HG02943 (cell line): ENCODE results near the gene ALPK3.

Experiments
- ATAC-seq: cut with Tn5 transposase; IDR thresholded peaks from one replicate; pipeline ENCODE4 v1.9.1; 2021; ENCODE audit warnings: mild to moderate bottlenecking, low read depth, moderate library complexity; ENCODE audit not compliant: unreplicated experiment

The ALPK3 gene

GRCh38 chr15:84798436-84798946 is 18.7 kb upstream of the ALPK3 start:
- ATAC-seq: no peak

DNA sequence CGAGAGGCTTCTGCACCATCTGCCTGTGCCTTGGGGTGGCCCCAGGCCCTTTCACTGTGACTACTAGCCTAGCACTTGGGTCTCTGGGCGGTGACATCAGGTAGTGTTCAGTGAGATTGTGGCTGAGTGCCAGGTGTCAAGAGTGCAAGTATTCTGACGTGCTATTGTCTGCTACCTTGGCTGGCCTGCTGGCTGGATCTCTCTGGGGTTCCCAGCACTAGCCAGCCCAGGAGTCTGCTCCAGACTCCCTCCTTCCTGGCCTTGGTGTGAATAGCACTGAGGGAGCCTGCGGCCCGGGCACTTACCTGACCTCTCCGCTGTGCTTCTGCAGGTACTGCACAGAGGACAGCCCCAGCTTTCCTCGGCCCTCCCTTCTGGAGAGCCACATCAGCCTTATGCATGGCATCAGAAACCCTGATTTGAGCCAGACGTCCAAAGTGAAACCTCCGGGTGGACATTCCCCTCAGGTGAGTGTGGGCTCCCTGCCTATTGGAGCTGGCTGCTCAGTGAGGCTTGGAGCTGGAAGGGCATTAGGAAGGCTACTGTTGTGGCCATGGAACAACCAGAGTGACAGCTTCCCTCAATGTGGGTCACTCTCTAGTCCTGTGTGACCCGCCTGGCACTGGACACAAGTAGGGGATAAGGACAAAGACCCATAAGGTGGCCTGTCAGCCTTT is 17.5 kb upstream of the ALPK3 start:
- no peak for ATAC-seq

- ATAC-seq: no peak
Observed at GRCh38 chr15:84800365-84800806, 16.8 kb upstream of the ALPK3 start.

GRCh38 chr15:84804005-84804900 is 12.9 kb upstream of the ALPK3 start:
- ATAC-seq: no peak

DNA sequence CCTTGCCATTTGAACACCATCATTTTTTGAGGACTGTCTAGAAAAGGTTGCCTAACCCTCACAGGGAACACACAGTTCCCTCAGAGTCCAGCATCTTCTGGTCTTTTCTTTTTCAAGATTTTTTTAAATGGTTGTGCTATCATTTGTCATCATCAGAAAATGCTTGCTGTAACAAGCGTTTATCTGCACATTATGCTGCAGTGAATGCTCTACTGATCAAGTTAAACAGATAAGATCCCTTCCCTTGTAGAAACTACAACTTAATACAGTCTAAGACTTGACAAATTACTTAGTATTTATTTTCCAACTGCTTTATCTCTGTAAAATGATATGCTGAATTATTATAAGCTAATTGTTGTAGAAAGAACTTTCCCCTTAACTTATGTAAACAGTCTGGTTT is 11.9 kb upstream of the ALPK3 start:
- ATAC-seq: no peak

DNA sequence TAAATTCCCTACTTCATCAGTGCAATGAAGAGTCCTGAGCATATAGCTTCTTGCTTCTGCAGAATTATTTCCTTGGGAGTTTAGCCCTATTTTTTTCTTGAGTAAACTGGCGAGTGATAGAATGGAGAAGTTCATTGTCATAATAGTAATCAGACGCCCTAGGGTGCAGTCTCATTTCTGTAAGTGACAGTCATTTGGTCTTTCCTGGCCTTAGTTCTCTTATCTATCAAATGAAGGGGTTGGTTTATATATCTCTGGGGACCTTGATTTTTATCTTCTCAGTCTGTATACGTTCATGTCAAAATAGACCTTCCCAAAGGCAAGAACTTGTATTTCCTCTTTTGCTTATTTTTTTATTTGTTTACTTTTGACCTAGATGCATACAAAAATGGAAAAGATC is 9.9 kb upstream of the ALPK3 start:
- no peak for ATAC-seq

GRCh38 chr15:84810073-84810840 is 6.9 kb upstream of the ALPK3 start:
- ATAC-seq: no peak

GRCh38 chr15:84811151-84811550 is 6.0 kb upstream of the ALPK3 start:
- no peak for ATAC-seq

DNA sequence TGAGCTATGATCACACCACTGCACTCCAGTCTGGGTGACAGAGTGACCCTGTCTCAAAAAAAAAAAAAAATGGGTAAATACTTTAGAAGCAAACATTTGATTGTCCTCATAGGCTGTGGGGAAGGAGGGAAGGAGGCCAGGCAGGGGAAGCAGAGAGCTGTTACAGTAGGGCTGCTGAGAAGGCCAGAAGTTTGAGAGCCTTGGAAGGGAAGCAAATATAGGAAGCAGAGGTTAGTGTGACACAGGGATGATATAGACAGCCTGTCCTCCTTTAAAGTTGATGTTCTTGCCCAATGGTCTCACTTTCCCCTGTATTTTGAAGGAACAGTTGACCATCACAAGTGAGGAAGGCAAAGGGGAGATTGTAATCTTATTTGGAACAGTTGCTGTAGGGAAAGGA is 5.3 kb upstream of the ALPK3 start:
- no peak for ATAC-seq

- no peak for ATAC-seq
Observed at GRCh38 chr15:84812842-84813241, 4.3 kb upstream of the ALPK3 start.

GRCh38 chr15:84813435-84813834 is 3.7 kb upstream of the ALPK3 start:
- ATAC-seq: no peak

DNA sequence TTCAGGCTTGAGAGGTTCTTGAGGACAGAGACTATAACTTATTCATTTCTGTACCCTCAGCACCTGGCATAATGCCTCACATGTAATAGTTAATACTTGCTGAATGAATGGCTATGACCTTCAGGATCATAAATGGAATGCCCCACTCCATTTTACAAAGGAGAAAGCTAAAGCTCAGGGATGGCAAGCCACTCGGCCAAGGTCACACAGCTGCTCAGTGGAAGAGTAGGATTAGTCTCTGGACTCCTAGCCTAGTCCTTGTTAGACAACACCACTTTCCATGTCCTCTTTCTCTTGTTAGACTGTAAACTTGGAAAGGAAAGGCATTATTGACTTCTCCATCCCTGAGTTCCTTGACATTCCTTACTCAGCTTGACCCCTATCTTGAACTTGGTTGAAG is 3.2 kb upstream of the ALPK3 start:
- ATAC-seq: no peak

- ATAC-seq: no peak
Observed at GRCh38 chr15:84814916-84815315, 2.2 kb upstream of the ALPK3 start.

DNA sequence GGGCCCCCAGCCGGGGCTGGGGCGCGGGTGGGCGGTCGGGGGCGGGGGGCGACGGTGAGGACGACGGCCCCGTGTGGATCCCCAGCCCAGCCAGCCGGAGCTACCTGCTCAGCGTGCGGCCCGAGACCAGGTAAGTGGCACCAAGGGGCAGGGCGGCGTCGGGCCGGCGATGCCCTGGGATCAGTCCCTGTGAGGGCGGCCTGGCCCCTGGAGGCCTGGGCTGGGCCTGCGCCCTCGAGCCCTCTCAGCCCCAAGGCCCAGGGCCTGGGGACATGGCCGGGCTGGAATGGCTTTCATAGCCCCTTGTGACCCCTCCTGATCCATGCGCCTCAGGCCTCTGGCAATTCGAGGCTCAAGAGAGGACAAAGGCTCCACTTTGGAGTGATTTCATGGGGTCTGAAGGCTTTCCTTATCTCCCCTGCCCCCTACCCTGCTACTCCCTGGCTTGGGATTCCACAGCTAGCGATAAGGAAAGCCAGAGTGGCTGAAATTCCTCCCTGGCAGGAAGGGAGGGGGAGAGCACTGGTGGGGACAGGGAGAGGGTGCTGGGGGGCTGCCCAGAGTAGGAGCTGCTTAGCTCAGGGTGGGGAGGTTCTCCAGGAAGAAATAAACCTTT is 418 bp downstream of the ALPK3 start:
- ATAC-seq: no peak

DNA sequence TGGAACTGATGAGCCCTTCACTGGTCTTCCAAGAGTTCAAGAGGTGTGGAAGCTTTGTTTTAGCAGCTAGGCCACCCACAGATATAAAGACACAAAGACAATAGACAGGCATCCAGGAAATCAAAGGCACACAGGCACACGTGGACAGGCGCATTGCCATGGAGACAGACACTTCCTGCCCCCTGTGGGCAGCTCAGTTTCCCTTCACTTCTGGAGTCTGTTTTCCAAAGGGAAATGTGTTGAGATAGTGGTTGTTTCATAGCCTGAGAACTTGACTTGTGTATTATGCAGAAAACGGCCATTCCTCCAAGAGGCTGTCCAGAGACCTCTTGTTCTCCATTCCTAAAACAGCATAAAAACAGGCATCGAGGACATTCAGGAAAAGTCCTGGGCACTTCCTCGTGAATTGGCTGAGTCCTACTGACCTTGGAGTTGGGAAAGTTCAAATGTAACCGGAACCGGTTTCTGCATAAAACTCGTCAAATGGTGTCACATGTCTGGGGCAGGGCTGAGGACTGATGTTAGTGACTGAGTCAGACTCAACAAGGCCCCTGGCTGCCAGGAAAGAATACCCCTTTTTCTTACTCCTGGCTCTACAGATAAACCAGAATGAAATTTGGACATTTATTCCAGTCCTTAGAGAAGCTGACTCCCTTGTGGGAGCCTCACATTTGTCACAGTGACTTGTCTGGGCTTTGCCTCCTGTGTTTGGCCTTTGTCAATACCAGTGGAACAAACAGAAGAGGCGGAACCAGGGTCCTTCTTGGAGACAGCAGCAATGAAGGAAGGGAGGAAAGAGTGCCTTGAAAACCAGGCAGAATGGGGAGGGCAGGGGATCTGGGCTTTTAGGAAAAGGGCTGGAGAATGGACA is 1.3 kb downstream of the ALPK3 start:
- ATAC-seq: no peak

DNA sequence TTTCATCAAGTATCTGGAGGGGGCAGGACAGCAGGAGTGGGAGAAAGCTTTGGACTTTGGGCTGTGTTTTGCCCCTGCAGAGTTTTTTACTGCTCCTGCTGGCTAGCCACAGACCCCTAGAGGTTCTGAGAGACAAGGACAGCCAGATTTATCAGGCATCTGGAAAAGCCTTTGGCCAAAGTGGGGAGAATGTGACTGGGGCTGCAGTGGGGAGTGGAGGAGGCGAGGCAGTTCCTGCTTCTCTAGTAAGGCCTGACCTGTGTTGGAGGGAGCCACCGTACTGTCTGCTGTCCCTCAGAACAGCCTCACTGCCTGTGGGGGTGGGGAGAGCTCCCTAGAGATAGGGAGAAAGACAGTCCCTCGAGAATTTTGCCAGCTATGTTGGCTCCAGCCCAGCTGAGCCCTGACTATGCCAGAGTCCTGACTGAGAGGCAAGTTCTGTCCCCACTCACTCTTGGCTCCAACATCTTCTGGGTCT is 2.2 kb downstream of the ALPK3 start:
- no peak for ATAC-seq

- ATAC-seq: no peak
Observed at GRCh38 chr15:84819791-84820190, 2.6 kb downstream of the ALPK3 start.

DNA sequence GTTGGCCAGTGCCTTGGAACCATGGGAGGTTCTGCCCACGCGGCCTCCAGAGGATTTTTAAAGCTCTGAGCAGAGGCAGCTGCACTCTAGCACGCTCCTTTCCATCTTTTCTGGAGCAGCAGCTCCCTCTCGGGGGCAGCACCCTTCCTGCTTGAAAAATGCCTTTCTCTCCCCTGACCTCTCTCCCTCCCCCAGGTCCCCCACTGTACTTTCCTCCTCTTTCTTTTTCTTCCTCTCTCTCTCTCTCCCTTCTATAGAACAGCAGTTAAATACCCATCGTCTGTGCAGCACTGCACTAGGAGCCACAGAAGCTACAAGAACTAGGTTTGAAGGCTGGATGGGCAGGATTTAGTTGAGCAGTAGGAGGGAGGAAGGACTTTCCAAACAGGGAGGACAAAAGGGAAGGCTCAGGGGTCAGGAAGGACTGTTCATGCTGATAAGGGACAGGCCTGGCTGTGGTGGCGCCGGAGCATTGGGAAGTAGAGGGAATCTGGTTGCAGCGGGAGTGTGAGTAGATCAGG is 4.4 kb downstream of the ALPK3 start:
- ATAC-seq: no peak

GRCh38 chr15:84822653-84823281 is 5.6 kb downstream of the ALPK3 start:
- ATAC-seq: no peak
